Spleen (tissue), 7 donors: ENCODE data around the gene SYNRG.

Source experiments
- CTCF ChIP-seq, 11 experiments: fragments of 200-600 bp in 7 of 11; fragments of 450-650 bp in 4 of 11; sonication (generic) in 4 of 11; IDR thresholded peaks in 8 of 11; conservative IDR thresholded peaks in 3 of 11; 1 replicate in 7 of 11; 2 replicates in 4 of 11; pipeline versions ENCODE4 v1.4.0 to v1.8.0; 2016 to 2021; ENCODE audit warnings: antibody characterized with exemption in 11 of 11, inconsistent platforms in 4 of 11, mild to moderate bottlenecking in 1 of 11
- POLR2AphosphoS5 ChIP-seq, 3 donors: sonication (generic); formaldehyde crosslinking; IDR thresholded peaks; one replicate each; pipeline ENCODE4 v1.5.1; 2017; ENCODE audit warnings: antibody characterized with exemption in 3 of 3
- donor health status: DM: no; HTN: no; CAD: no; lungs with moderate emphysema.
- donor health status: DM: no; HTN: no; CAD: no.
- donor health status: DM: no; HTN: no; CAD: no.

- TF ChIP-seq CTCF (IDR thresholded peaks at IDR 0.05 in 8 of 11, conservative IDR thresholded peaks at IDR 0.05 in 3 of 11) (no peak), POLR2AphosphoS5 (IDR thresholded peaks at IDR 0.05) (no peak)
Observed at GRCh38 chr17:37642681-37643080, 33.5 kb upstream of the SYNRG start.
